Common myeloid progenitor, CD34-positive (primary cell): Measurements from ENCODE around the gene AXIN1.

ENCODE experiments used
- CTCF ChIA-PET: fragments of 350-600 bp; sonication (Branson Sonifier 250); formaldehyde crosslinking; loops from one replicate; lab custom pipeline; 2021; ENCODE audit warnings: antibody characterized with exemption; lab: Charles Lee
- POLR2A ChIA-PET: fragments of 350-600 bp; sonication (Branson Sonifier 250); formaldehyde crosslinking; loops from one replicate; lab custom pipeline; 2021; ENCODE audit warnings: antibody characterized with exemption; lab: Charles Lee
- DNase-seq, 3 donors: peaks; one replicate each; pipeline versions ENCODE4 v3.0.0 to v3.0.0-alpha.2; 2013
- H3K27ac ChIP-seq, 2 experiments: 1 replicate in 1 of 2; 2 replicates in 1 of 2; pipeline ENCODE4 v1.7.0; 2013; ENCODE audit warnings: inconsistent platforms in 2 of 2, low read length in 2 of 2, mild to moderate bottlenecking in 2 of 2, low read depth in 1 of 2, moderate library complexity in 1 of 2; ENCODE audit not compliant: severe bottlenecking in 2 of 2, insufficient read depth in 1 of 2, poor library complexity in 1 of 2
- H3K27me3 ChIP-seq, 5 experiments: replicated peaks in 2 of 5; 1 replicate in 3 of 5; 2 replicates in 2 of 5; pipeline versions ENCODE4 v1.6.1 to v1.7.0; 2013; ENCODE audit warnings: low read length in 4 of 5, mild to moderate bottlenecking in 2 of 5, moderate library complexity in 2 of 5, inconsistent platforms in 1 of 5; ENCODE audit not compliant: insufficient read depth in 5 of 5, control insufficient read depth in 4 of 5
- H3K36me3 ChIP-seq, 4 experiments: 1 replicate in 2 of 4; 2 replicates in 2 of 4; pipeline versions ENCODE4 v1.6.1 to v1.7.0; 2013; ENCODE audit warnings: low read length in 3 of 4, control low read depth in 1 of 4, mild to moderate bottlenecking in 1 of 4; ENCODE audit not compliant: control insufficient read depth in 4 of 4, insufficient read depth in 4 of 4
- H3K4me1 ChIP-seq, 4 experiments: 1 replicate in 3 of 4; 2 replicates in 1 of 4; pipeline versions ENCODE4 v1.6.1 to v1.7.1; 2013; ENCODE audit warnings: low read length in 3 of 4, mild to moderate bottlenecking in 3 of 4, control low read depth in 1 of 4, inconsistent platforms in 1 of 4, moderate library complexity in 1 of 4; ENCODE audit not compliant: control insufficient read depth in 4 of 4, insufficient read depth in 4 of 4; ENCODE audit errors: control extremely low read depth in 1 of 4
- H3K4me3 ChIP-seq, 7 experiments: 1 replicate in 4 of 7; 2 replicates in 3 of 7; pipeline versions ENCODE4 v1.5.1 to v1.7.0; 2013; ENCODE audit warnings: mild to moderate bottlenecking in 7 of 7, low read length in 6 of 7, moderate library complexity in 6 of 7, inconsistent platforms in 2 of 7, low read depth in 2 of 7, control low read depth in 1 of 7; ENCODE audit not compliant: insufficient read depth in 4 of 7, control insufficient read depth in 1 of 7; ENCODE audit errors: extremely low read depth in 1 of 7
- H3K9me3 ChIP-seq, 5 experiments: 1 replicate in 4 of 5; 2 replicates in 1 of 5; pipeline versions ENCODE4 v1.6.1 to v1.7.1; 2013; ENCODE audit warnings: low read length in 4 of 5, mild to moderate bottlenecking in 2 of 5, inconsistent platforms in 1 of 5, low read depth in 1 of 5, moderate library complexity in 1 of 5; ENCODE audit not compliant: control insufficient read depth in 4 of 5, insufficient read depth in 2 of 5; ENCODE audit errors: control extremely low read depth in 1 of 5
- WGBS: methylation state at CpG from one replicate; pipeline ENCODE4 v1.1.5; 2013; ENCODE audit not compliant: insufficient coverage; 5-methylcytosine and 5-hydroxymethylcytosine counted together

AXIN1 gene

DNA sequence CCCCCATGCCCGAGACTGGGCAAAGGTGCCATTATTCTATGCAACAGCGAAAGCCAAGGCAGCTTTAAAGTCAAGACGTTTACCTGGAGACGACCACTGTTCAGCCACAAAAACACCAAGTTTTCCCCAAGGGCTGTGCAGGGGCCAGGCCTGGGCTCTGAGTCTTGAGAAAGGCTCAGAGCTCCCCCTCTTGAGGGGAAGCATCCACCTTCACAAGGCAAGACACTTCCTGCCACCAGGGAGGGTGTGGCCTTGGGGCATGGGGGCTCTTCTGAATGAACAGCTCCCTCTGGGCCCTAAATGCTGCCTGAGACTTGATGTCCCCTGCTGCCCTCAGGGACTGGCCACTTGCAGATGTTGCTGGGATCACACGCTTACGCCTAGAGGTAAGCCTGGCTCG is 43.0 kb downstream of the AXIN1 start:
- CTCF ChIA-PET, result interaction anchor here (1.0 to 1.4 kb wide), 7 partner anchors 28 to 68 kb away, joined by 3 to 4 read pairs (median 3); no protein-coding TSS in a partner anchor

DNA sequence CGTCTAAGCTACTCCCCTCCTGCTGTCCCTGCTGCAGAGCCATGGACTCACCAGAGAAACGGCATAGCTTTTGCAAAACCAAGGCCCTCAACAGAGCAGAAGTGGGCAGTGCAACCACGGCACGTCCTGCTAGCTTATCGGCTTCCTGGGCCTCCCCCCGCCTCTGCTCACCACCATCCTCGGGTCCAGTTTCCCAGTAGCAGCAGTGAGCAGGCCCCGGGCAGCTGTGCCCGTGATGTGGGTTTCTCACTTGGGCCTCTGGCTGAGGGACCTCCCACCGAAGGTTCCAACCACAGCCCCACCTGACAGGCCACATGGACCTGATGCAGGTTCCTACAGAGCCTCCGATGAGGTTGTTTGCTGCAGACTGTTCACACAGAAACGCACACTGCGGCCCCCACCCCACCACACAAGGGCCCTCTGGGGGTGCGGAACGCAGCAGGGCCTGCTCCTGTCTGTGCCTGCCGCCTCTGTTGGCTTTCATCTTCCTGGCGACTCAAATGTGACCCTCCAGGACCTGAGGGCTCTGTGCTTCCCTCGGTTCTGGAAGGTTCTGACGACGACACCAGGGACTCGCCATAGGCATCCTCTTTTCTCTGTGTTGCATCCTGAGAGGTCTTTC is 44.7 kb downstream of the AXIN1 start:
- H3K9me3 ChIP-seq, result no peaks in the 10 kb centered on the region
- no peak overlapping the region for H3K4me3 ChIP-seq
- ChIA-PET POLR2A (no interaction called here), CTCF (interaction anchor here (0.7 to 1.1 kb wide), 4 partner anchors 12 to 54 kb away, joined by 3 to 4 read pairs (median 3); no protein-coding TSS in a partner anchor)
- no peaks in the 10 kb centered on the region for H3K27me3 ChIP-seq
- H3K36me3 ChIP-seq, result peaks cover 4 to 60% (median 44%) of the 10 kb centered on the region in 4 experiments
- 92% methylated on average over 21 of the region's 21 CpGs for WGBS
- H3K4me1 ChIP-seq, result peaks cover 0 to 21% (median 2%) of the 10 kb centered on the region in 4 experiments
- H3K27ac ChIP-seq, result no peak overlapping the region
- no peak for DNase-seq

More for the DNA sequence above, 43.0 kb downstream of the AXIN1 start:
- DNase-seq, result peak; percentile 20 to 40 (median 36)
- POLR2A ChIA-PET, result no interaction called here
- Histone ChIP-seq H3K4me3 (no peak overlapping the region), H3K9me3 (no peaks in the 10 kb centered on the region), H3K36me3 (peaks cover 7 to 70% (median 48%) of the 10 kb centered on the region in 4 experiments), H3K4me1 (peaks cover 0 to 21% (median 2%) of the 10 kb centered on the region in 4 experiments), H3K27ac (no peak overlapping the region), H3K27me3 (no peaks in the 10 kb centered on the region)
- 78% methylated on average over 7 of the region's 7 CpGs for whole genome bisulfite sequencing

DNA sequence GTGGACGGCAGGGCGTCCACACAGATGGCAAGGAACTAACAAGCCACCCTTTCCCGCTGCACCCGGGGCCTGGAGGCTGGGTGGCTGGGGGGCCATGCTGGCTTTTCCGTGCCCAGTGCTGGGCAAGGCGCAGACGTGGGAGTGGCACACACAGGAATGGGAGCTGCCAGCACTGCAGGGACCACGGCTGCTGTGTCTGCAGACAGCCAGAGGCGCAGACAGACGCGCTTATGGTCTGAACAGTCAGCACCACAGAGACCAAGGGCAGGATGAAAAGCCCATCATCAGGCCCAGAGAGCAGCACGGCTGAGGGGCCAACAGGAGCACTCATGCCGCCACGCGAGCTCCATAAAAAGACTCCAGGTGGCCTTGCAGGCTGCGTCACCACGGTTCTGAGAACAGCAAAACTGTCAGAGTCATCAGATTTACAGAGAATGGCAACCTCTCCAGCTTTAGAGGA is 45.6 kb downstream of the AXIN1 start:
- no peak for DNase-seq
- POLR2A ChIA-PET, result no interaction called here
- Histone ChIP-seq H3K4me3 (no peak overlapping the region), H3K4me1 (peaks cover 0 to 21% (median 2%) of the 10 kb centered on the region in 4 experiments), H3K9me3 (no peaks in the 10 kb centered on the region), H3K27ac (no peak overlapping the region), H3K27me3 (no peaks in the 10 kb centered on the region), H3K36me3 (peaks cover 4 to 59% (median 47%) of the 10 kb centered on the region in 4 experiments)
- CTCF ChIA-PET, result interaction anchor here (0.7 to 1.1 kb wide), 5 partner anchors 11 to 55 kb away, joined by 3 to 4 read pairs (median 3); no protein-coding TSS in a partner anchor
- 98% methylated on average over 17 of the region's 17 CpGs for WGBS

- Histone ChIP-seq H3K4me1 (peaks cover 0 to 21% (median 2%) of the 10 kb centered on the region in 4 experiments), H3K27ac (no peak overlapping the region), H3K36me3 (peaks cover 4 to 57% (median 47%) of the 10 kb centered on the region in 4 experiments), H3K4me3 (no peak overlapping the region), H3K27me3 (no peaks in the 10 kb centered on the region), H3K9me3 (no peaks in the 10 kb centered on the region)
- CTCF ChIA-PET, result interaction anchor here (0.7 to 1.7 kb wide), 3 partner anchors 12 to 66 kb away, joined by 3 to 4 read pairs (median 4); no protein-coding TSS in a partner anchor
- WGBS, result 96% methylated on average over 14 of the region's 19 CpGs
- no peak for DNase-seq
- POLR2A ChIA-PET, result no interaction called here
Observed at GRCh38 chr16:305916-306626, 46.5 kb downstream of the AXIN1 start.

DNA sequence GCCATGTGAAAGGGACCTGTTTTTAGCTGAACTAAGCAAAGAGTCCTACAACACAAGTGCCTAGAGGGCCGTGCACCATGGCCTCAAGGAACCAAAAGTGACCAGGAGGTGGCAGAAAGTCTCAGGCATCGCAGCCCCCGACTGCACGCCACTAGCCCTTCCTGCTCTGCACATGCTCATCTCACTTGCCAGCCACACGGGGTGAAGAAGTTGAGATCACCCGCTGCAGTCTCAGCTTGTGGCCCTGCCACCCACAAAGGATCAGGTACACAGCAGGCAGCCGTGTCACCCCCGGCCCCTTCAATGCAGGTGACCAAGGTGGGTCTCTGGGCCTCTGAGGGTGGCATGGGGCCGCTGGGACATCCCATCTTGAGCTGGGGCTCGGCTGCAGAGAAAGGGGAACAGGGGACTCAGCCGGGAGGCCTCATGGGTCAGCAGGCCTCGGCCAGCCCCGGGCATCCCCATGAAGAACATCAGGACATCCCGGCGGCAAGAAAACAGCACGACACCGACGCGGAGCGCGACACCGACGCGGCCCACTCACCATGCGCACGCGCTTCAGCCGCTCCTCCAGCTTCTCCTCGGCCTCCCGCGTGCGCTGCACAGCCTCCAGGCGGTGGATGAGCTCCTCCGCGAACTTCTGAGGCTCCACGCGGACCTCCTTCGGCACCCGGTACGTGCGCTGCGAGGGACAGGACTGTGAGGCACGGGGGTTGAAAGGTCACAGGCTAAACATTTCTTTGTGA is 48.6 kb downstream of the AXIN1 start:
- no peak overlapping the region for H3K4me3 ChIP-seq
- POLR2A ChIA-PET, result no interaction called here
- CTCF ChIA-PET, result interaction anchor here (0.7 to 3.2 kb wide), 7 partner anchors 9 to 58 kb away, joined by 3 to 16 read pairs (median 3); no protein-coding TSS in a partner anchor
- no peaks in the 10 kb centered on the region for H3K27me3 ChIP-seq
- no peaks in the 10 kb centered on the region for H3K9me3 ChIP-seq
- WGBS, result 94% methylated on average over 42 of the region's 43 CpGs
- no peak overlapping the region for H3K27ac ChIP-seq
- peaks cover 2 to 50% (median 46%) of the 10 kb centered on the region in 4 experiments for H3K36me3 ChIP-seq
- peaks cover 0 to 10% (median 0%) of the 10 kb centered on the region in 4 experiments for H3K4me1 ChIP-seq
- DNase-seq, result peak; percentile 43 to 69 (median 69)

- Histone ChIP-seq H3K4me3 (no peak overlapping the region), H3K27ac (no peak overlapping the region), H3K27me3 (no peaks in the 10 kb centered on the region), H3K36me3 (peaks cover 3 to 47% (median 43%) of the 10 kb centered on the region in 4 experiments), H3K4me1 (no peaks in the 10 kb centered on the region), H3K9me3 (no peaks in the 10 kb centered on the region)
- 96% methylated on average over 10 of the region's 13 CpGs for WGBS
- ChIA-PET POLR2A (no interaction called here), CTCF (interaction anchor here (0.8 to 3.2 kb wide), 4 partner anchors 9 to 60 kb away, joined by 3 to 16 read pairs (median 6); no protein-coding TSS in a partner anchor)
- no peak for DNase-seq
Observed at GRCh38 chr16:301950-302349, 50.6 kb downstream of the AXIN1 start.
